PC-9 (cell line): ENCODE data around the gene FOXP1. TPM values are rescaled to one million over a fixed set of nuclear protein-coding genes. Genes with fewer than 3 reads are reported as not detected.

Source experiments
- BruUV-seq: library from RNA; stranded (reverse); fragments of 400-500 nt; replicated peaks from 2 replicates; lab custom pipeline; 2021; lab: Mats Ljungman, UMichigan
- CTCF ChIA-PET: fragments of 300-600 bp; sonication (Branson Sonifier 250); formaldehyde crosslinking; loops from one replicate; lab custom pipeline; 2022; ENCODE audit warnings: antibody characterized with exemption; lab: Charles Lee
- POLR2A ChIA-PET: fragments of 300-600 bp; sonication (Branson Sonifier 250); formaldehyde crosslinking; loops from one replicate; lab custom pipeline; 2022; ENCODE audit warnings: antibody characterized with exemption; ENCODE audit not compliant: unreplicated experiment; lab: Charles Lee
- DNase-seq, 2 experiments: peaks; one replicate each; pipeline versions ENCODE4 v3.0.0 to v3.0.0-alpha.2; 2015 to 2022; ENCODE audit warnings: mixed read lengths in 1 of 2
- H2AFZ ChIP-seq: fragments of 200-600 bp; sonication (generic); 2 replicates; pipeline ENCODE4 v1.8.1; 2017; ENCODE audit warnings: antibody characterized with exemption
- H3F3A ChIP-seq: fragments of 200-600 bp; sonication (generic); 2 replicates; pipeline ENCODE4 v1.8.1; 2017; ENCODE audit warnings: antibody characterized with exemption, mild to moderate bottlenecking, low read depth; ENCODE audit not compliant: insufficient read depth
- H3K27ac ChIP-seq: fragments of 200-600 bp; sonication (generic); 2 replicates; pipeline ENCODE4 v1.6.1; 2016; ENCODE audit warnings: mixed run types
- H3K27me3 ChIP-seq: fragments of 200-600 bp; sonication (generic); 2 replicates; pipeline ENCODE4 v1.6.1; 2016; ENCODE audit warnings: low read depth, mixed run types; ENCODE audit not compliant: insufficient read depth
- H3K36me3 ChIP-seq: fragments of 200-600 bp; sonication (generic); 2 replicates; pipeline ENCODE4 v1.6.1; 2016; ENCODE audit warnings: low read depth, mixed run types
- H3K4me1 ChIP-seq: fragments of 200-600 bp; sonication (generic); replicated peaks from 2 replicates; pipeline ENCODE4 v1.6.1; 2016; ENCODE audit warnings: mixed run types; ENCODE audit not compliant: insufficient read depth
- H3K4me2 ChIP-seq: fragments of 200-600 bp; sonication (generic); 2 replicates; pipeline ENCODE4 v1.6.1; 2017; ENCODE audit warnings: mixed run types
- H3K4me3 ChIP-seq: fragments of 200-600 bp; sonication (generic); 2 replicates; pipeline ENCODE4 v1.6.1; 2016; ENCODE audit warnings: mixed run types
- H3K79me2 ChIP-seq: fragments of 200-600 bp; sonication (generic); 2 replicates; pipeline ENCODE4 v1.6.1; 2017; ENCODE audit warnings: low read depth, mixed run types
- H3K9me2 ChIP-seq: fragments of 200-600 bp; sonication (generic); 2 replicates; pipeline ENCODE4 v1.8.1; 2017; ENCODE audit warnings: mild to moderate bottlenecking; ENCODE audit not compliant: insufficient read depth
- H3K9me3 ChIP-seq: fragments of 200-600 bp; sonication (generic); 2 replicates; pipeline ENCODE4 v1.8.1; 2016; ENCODE audit warnings: low read depth; ENCODE audit not compliant: insufficient read depth
- H4K20me1 ChIP-seq: fragments of 200-600 bp; sonication (generic); 2 replicates; pipeline ENCODE4 v1.8.1; 2017; ENCODE audit not compliant: insufficient read depth
- CTCF ChIP-seq: fragments of 200-600 bp; sonication (generic); conservative IDR thresholded peaks from 2 replicates; pipeline ENCODE4 v1.6.1; 2017; ENCODE audit warnings: mixed run types, antibody characterized with exemption, mild to moderate bottlenecking, moderate library complexity
- EZH2 ChIP-seq: fragments of 200-600 bp; sonication (generic); IDR thresholded peaks from 2 replicates; pipeline ENCODE4 v1.8.0; 2017; ENCODE audit warnings: antibody characterized with exemption, low read depth
- intact Hi-C: fragments of 100-400 bp; cut with micrococcal nuclease; formaldehyde crosslinking; loops from one replicate; pipeline ENCODE4 v1.10.0; 2022; ENCODE audit not compliant: unreplicated experiment
- total RNA-seq: library from RNA; stranded (reverse); gene quantifications from 2 replicates; pipeline ENCODE4 v1.2.3, GENCODE V29; 2021

FOXP1 gene
- total RNA-seq, 1 experiment from 2014 or later = 33.3 TPM

DNA sequence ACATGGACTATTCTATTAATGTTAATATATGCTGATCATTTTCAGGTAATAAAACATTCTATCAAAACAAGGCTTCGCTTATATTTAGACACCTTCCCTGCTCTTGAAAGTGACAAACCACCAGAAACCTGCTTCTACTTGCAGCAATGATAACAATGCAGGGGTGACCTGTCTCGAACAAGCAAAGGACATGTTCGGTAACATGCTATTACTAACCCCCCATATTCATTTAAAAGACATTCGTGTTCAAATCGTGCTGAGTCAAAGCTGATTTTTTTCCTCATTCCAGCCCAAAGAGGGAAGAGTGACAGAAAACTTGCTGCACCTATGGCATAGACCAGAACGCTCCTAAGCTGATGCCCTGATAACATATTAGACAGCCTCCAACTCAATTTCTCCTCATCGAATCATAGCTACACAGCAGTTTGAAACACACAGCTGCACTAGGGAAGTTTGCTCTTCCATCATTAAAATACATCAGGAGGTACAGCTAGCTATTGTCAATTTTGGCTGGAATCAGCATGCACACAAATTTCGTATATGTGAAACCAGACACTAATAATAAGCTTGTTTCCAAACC, 341.5 kb downstream of the FOXP1 start:
- Histone ChIP-seq H3F3A (no peaks in the 10 kb centered on the region), H3K4me2 (no peak overlapping the region), H3K4me1 (no peaks in the 10 kb centered on the region), H3K27me3 (no peaks in the 10 kb centered on the region), H3K79me2 (no peaks in the 10 kb centered on the region), H2AFZ (no peak overlapping the region), H3K27ac (no peak overlapping the region), H3K9me3 (no peaks in the 10 kb centered on the region), H3K9me2 (no peaks in the 10 kb centered on the region), H3K4me3 (no peak overlapping the region), H3K36me3 (no peaks in the 10 kb centered on the region), H4K20me1 (no peaks in the 10 kb centered on the region)
- BruUV-seq = no TSS peak
- ChIA-PET CTCF (no interaction called here), POLR2A (no interaction called here)
- DNase-seq = no peak
- no peak for TF ChIP-seq CTCF
- TF ChIP-seq EZH2 = no peak
- intact Hi-C loops = no loop called here

DNA sequence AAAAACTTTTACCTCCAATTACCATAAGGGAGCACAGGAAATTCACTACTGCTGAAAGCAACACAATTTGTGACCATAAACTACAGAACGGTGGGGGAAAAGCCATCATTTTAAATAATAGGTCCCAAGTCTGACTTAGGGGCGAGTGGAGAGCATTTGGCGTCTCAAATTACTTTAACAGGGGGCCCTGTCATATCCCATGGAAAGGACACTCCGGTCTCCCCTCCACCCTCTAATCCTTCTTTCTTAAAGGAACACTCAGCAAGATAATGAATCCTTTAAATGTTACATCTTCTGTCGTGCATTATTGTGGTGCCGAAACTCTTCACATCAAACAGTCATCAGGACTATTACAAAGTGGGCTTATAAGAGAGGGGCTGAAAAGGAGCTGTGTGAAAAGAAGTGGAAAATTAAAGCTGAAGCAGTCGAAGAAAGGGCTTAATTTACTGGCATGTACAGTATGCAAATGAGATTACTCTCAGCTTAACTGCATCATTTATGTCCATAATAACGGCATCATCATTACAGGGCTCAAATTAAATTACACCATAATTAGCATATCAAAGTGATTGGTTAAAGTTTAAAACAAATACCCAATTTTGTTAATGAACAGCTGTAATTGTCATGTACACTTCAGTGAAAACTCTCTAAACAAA, 342.2 kb downstream of the FOXP1 start:
- no peaks in the 10 kb centered on the region for H3K79me2 ChIP-seq
- POLR2A ChIA-PET = no interaction called here
- TF ChIP-seq EZH2 = no peak
- intact Hi-C loops = no loop called here
- BruUV-seq = no TSS peak
- no peaks in the 10 kb centered on the region for H3K4me1 ChIP-seq
- DNase-seq = no peak
- H3F3A ChIP-seq = no peaks in the 10 kb centered on the region
- no peak overlapping the region for H3K27ac ChIP-seq
- H3K36me3 ChIP-seq = no peaks in the 10 kb centered on the region
- no peaks in the 10 kb centered on the region for H4K20me1 ChIP-seq
- CTCF ChIA-PET = no interaction called here
- H3K4me2 ChIP-seq = no peak overlapping the region
- H3K9me2 ChIP-seq = no peaks in the 10 kb centered on the region
- no peaks in the 10 kb centered on the region for H3K27me3 ChIP-seq
- H3K4me3 ChIP-seq = no peak overlapping the region
- no peaks in the 10 kb centered on the region for H3K9me3 ChIP-seq
- no peak overlapping the region for H2AFZ ChIP-seq

DNA sequence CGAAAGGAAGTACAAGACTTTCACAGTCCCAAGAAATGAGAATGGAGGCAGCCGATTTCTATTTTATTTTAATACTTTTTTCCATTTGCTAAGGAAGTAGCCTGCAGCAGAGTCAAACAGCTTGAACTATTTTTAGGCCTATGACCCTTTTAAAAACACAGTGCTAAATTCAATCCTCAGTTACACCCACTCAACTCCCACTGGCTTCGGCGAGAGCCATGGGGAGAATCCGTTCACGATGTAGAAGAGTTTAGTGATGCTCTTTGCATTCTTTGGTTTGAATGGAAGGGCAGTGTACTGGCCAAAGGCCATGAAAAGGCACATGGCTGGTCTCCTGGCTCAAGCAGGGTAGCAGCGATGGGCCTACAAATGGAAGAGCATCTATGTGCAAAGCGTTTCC, 343.5 kb downstream of the FOXP1 start:
- BruUV-seq = no TSS peak
- intact Hi-C loops = no loop called here
- Histone ChIP-seq H3K9me3 (no peaks in the 10 kb centered on the region), H3K9me2 (no peaks in the 10 kb centered on the region), H3K4me1 (no peaks in the 10 kb centered on the region), H3K79me2 (no peaks in the 10 kb centered on the region), H3K27ac (no peak overlapping the region), H4K20me1 (no peaks in the 10 kb centered on the region), H3K27me3 (no peaks in the 10 kb centered on the region), H3K4me3 (no peak overlapping the region), H3K36me3 (no peaks in the 10 kb centered on the region), H3F3A (no peaks in the 10 kb centered on the region), H3K4me2 (no peak overlapping the region), H2AFZ (no peak overlapping the region)
- TF ChIP-seq EZH2 = no peak
- no peak for TF ChIP-seq CTCF
- CTCF ChIA-PET = no interaction called here
- no peak for DNase-seq
- POLR2A ChIA-PET = no interaction called here
